Gastrocnemius medialis (tissue), 4 donors: ENCODE data around the gene KIFC3. TPM values are rescaled to one million over a fixed set of nuclear protein-coding genes. Genes with fewer than 3 reads are reported as not detected.

ENCODE experiments used
- ATAC-seq, 2 donors: fragments of 150-250 bp; one replicate each; pipeline ENCODE4 v1.9.1; 2016
- DNase-seq, 2 donors: peaks; one replicate each; pipeline ENCODE4 v3.0.0-alpha.2; 2019
- H3K27ac ChIP-seq, 4 donors: fragments of 200-600 bp; sonication (generic); 1 replicate in 1 of 4; 2 replicates in 3 of 4; pipeline ENCODE4 v1.5.1; 2016 to 2018; ENCODE audit warnings: mild to moderate bottlenecking in 2 of 4, moderate library complexity in 1 of 4
- H3K27me3 ChIP-seq, 3 donors: fragments of 200-600 bp; sonication (generic) in 2 of 3; 1 replicate in 1 of 3; 2 replicates in 2 of 3; pipeline versions ENCODE4 v1.5.1 to v1.6.0; 2016 to 2019; ENCODE audit warnings: mild to moderate bottlenecking in 1 of 3, moderate library complexity in 1 of 3
- H3K36me3 ChIP-seq, 2 donors: fragments of 200-600 bp; sonication (generic) in 1 of 2; one replicate each; pipeline ENCODE4 v1.5.1; 2017 to 2018
- H3K4me1 ChIP-seq, 2 donors: fragments of 200-600 bp; sonication (generic) in 1 of 2; one replicate each; pipeline ENCODE4 v1.5.1; 2016 to 2017; ENCODE audit warnings: mild to moderate bottlenecking in 2 of 2
- H3K4me3 ChIP-seq, 4 donors: fragments of 200-600 bp; sonication (generic) in 3 of 4; 1 replicate in 1 of 4; 2 replicates in 3 of 4; pipeline ENCODE4 v1.5.1; 2016 to 2019; ENCODE audit warnings: mild to moderate bottlenecking in 2 of 4
- H3K9me3 ChIP-seq, 3 donors: fragments of 200-600 bp; sonication (generic) in 2 of 3; 1 replicate in 1 of 3; 2 replicates in 2 of 3; pipeline ENCODE4 v1.5.1; 2016 to 2019
- CTCF ChIP-seq, 5 experiments: fragments of 450-650 bp in 3 of 5; fragments of 200-600 bp in 2 of 5; sonication (generic) in 2 of 5; IDR thresholded peaks in 4 of 5; conservative IDR thresholded peaks in 1 of 5; 1 replicate in 4 of 5; 2 replicates in 1 of 5; pipeline ENCODE4 v1.5.1; 2016 to 2019; ENCODE audit warnings: antibody characterized with exemption in 5 of 5, mild to moderate bottlenecking in 3 of 5, moderate library complexity in 3 of 5
- POLR2A ChIP-seq, 2 donors: fragments of 450-650 bp; IDR thresholded peaks; one replicate each; pipeline ENCODE4 v1.6.1; 2017; ENCODE audit warnings: antibody characterized with exemption in 2 of 2, mild to moderate bottlenecking in 2 of 2, moderate library complexity in 2 of 2
- in situ Hi-C, 4 donors: fragments of 200-750 bp; cut with MboI; loops; one replicate each; pipeline versions ENCODE4 v1.15.0 to v1.8.0; 2017; ENCODE audit warnings: low sequenced_read_pairs in 4 of 4
- intact Hi-C: fragments of 100-400 bp; cut with DNase I; formaldehyde crosslinking; loops from one replicate; pipeline ENCODE4 v1.15.1; 2023; ENCODE audit warnings: low total_unique reads
- total RNA-seq, 4 donors: library from RNA; depleted of rRNA; stranded (reverse); fragments of >200 nt; gene quantifications; one replicate each; pipeline versions ENCODE4 v1.1.0 to v1.2.3, GENCODE V29; 2016

Gene KIFC3
- total RNA-seq, 4 donors from 2014 or later: 2.1 to 12.0 (median 3.2) TPM

GRCh38 chr16:57739756-57740422 is 62.4 kb downstream of the KIFC3 start:
- no peaks in the 10 kb centered on the region for H3K36me3 ChIP-seq
- ATAC-seq (no peak), DNase-seq (no peak)
- H3K4me3 ChIP-seq: no peak overlapping the region
- peaks cover 9 to 12% of the 10 kb centered on the region in 2 donors for H3K4me1 ChIP-seq
- TF ChIP-seq POLR2A (IDR thresholded peaks at IDR 0.05): no peak
- TF ChIP-seq CTCF (IDR thresholded peaks at IDR 0.05 in 4 of 5, conservative IDR thresholded peaks at IDR 0.05 in 1 of 5): no peak
- intact Hi-C loops (loop anchor here (5.0 to 10.0 kb wide), 5 partner anchors 77 to 892 kb away; partner anchors contain the start of genes CFAP20, CIAPIN1, COQ9 and PSME3IP1), in situ Hi-C loops (loop anchor here in 2 of 4 donors (25.0 kb wide), 2 partner anchors 272 to 303 kb away; partner anchors contain the start of genes CIAPIN1 (in 1 of the 2), COQ9 (in 1 of the 2), USB1 (in 1 of the 2) and ZNF319 (in 1 of the 2))
- H3K9me3 ChIP-seq: no peaks in the 10 kb centered on the region
- H3K27me3 ChIP-seq: no peaks in the 10 kb centered on the region
- no peak overlapping the region for H3K27ac ChIP-seq

- TF ChIP-seq POLR2A (IDR thresholded peaks at IDR 0.05) (no peak), CTCF (IDR thresholded peaks at IDR 0.05 in 4 of 5, conservative IDR thresholded peaks at IDR 0.05 in 1 of 5) (no peak)
- Histone ChIP-seq H3K27me3 (no peaks in the 10 kb centered on the region), H3K9me3 (no peaks in the 10 kb centered on the region), H3K27ac (no peak overlapping the region), H3K4me1 (peaks cover 14 to 19% of the 10 kb centered on the region in 2 donors), H3K4me3 (no peak overlapping the region), H3K36me3 (no peaks in the 10 kb centered on the region)
- in situ Hi-C loops (loop anchor here in 2 of 4 donors (25.0 kb wide), 2 partner anchors 273 to 302 kb away; partner anchors contain the start of genes CIAPIN1 (in 1 of the 2), COQ9 (in 1 of the 2), USB1 (in 1 of the 2) and ZNF319 (in 1 of the 2)), intact Hi-C loops (loop anchor here (5.0 to 10.0 kb wide), 5 partner anchors 78 to 893 kb away; partner anchors contain the start of genes CFAP20, CIAPIN1, COQ9 and PSME3IP1)
- ATAC-seq (no peak), DNase-seq (no peak)
Observed at GRCh38 chr16:57738844-57739243, 63.4 kb downstream of the KIFC3 start.

DNA sequence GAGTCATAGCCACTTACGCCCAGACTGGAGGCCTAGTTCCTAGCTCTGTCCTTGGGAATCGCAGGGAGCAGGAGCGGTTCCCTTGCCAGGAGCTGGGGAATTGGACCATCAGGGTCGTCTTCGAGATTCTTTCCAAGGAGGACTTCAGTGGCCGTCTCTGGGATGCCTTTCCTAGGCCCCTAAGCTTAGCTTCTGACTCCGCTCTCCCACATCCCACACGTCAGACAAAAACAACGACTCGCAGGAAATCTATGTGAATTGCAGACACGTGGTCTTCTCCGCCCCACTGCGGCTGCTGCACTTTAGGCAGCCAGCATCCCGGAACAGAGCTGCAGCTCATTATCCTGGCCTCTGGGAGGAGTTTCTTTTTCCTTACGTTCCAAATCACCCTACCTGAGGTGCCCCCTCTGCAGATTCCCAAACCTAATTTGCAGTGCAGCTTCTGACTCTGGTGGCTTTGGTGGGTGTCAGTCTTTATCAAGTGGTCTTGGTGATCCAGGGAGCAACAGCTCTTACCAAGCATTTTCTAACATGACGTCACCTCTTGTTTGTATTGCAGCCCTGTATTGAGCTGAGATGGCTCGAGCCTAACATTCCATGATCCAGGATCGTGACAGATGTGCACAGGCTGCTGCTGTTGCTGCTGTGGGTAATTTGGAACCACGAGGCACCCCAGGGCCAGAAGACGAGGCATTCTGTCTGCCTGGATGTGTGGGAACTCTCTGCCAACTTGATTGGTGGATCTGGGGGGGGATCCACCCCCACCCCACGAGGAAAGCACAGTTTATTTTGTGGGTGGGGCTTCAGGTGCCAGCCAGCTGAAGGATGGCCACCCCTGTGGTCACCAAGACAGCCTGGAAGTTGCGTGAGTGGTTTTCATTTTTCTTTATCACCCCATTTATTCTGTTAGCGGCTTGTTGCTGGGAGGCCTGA is 65.6 kb downstream of the KIFC3 start:
- no peak for ATAC-seq
- H3K4me1 ChIP-seq: peaks cover 14 to 19% of the 10 kb centered on the region in 2 donors
- in situ Hi-C loops: loop anchor here in 2 of 4 donors (25.0 kb wide), 2 partner anchors 276 to 299 kb away; partner anchors contain the start of genes CIAPIN1 (in 1 of the 2), COQ9 (in 1 of the 2), USB1 (in 1 of the 2) and ZNF319 (in 1 of the 2)

More for the DNA sequence above, 65.6 kb downstream of the KIFC3 start:
- Histone ChIP-seq H3K27ac (peak overlapping the region in 3 of 4 donors; percentile 56 to 72 (median 64)), H3K36me3 (no peaks in the 10 kb centered on the region), H3K27me3 (no peaks in the 10 kb centered on the region), H3K9me3 (no peaks in the 10 kb centered on the region), H3K4me3 (peak overlapping the region; percentile 79 to 99 (median 90))
- intact Hi-C loops: loop anchor here (5.0 to 10.0 kb wide), 5 partner anchors 81 to 896 kb away; partner anchors contain the start of genes CFAP20, CIAPIN1, COQ9 and PSME3IP1
- no peak for DNase-seq
- TF ChIP-seq CTCF (IDR thresholded peaks at IDR 0.05 in 4 of 5, conservative IDR thresholded peaks at IDR 0.05 in 1 of 5) (no peak), POLR2A (IDR thresholded peaks at IDR 0.05) (no peak)
